Endothelial cell of umbilical vein (primary cell): ENCODE data around the gene HERPUD1. TPM values are rescaled to one million over a fixed set of nuclear protein-coding genes. Genes with fewer than 3 reads are reported as not detected.
"Not testable (repeated sequence)": the region's sequence is repeated elsewhere in the genome, so short reads cannot be mapped to it uniquely, and the experiment has no call there.

Source experiments
- BruUV-seq: library from RNA; stranded (reverse); fragments of 400-500 nt; replicated peaks from 2 replicates; lab custom pipeline; 2021; lab: Mats Ljungman, UMichigan
- CTCF ChIA-PET: fragments of 300-600, 350-600 bp; sonication (Branson Sonifier 250); formaldehyde crosslinking; loops from one replicate; lab custom pipeline; 2021; ENCODE audit warnings: antibody characterized with exemption, inconsistent platforms; lab: Charles Lee
- POLR2A ChIA-PET: fragments of 300-600, 350-600 bp; sonication (Branson Sonifier 250); formaldehyde crosslinking; loops from one replicate; lab custom pipeline; 2021; ENCODE audit warnings: antibody characterized with exemption, inconsistent platforms; lab: Charles Lee
- DNase-seq: peaks from one replicate; pipeline ENCODE4 v3.0.0-alpha.2; 2011; ENCODE audit warnings: low read depth, low spot score
- FAIRE-seq: peaks from 2 replicates; lab custom pipeline; 2011; peaks lifted over from hg19 to GRCh38; lab: Jason Lieb, UNC
- H2AFZ ChIP-seq: 2 replicates; pipeline ENCODE4 v1.6.0; 2012; ENCODE audit warnings: low read depth, low read length, control low read depth, inconsistent platforms
- H3K27ac ChIP-seq: 2 replicates; pipeline ENCODE4 v1.5.1; 2011; ENCODE audit warnings: low read depth, mild to moderate bottlenecking, control low read depth, low read length, moderate library complexity; ENCODE audit not compliant: insufficient read depth
- H3K27me3 ChIP-seq, 2 experiments: 2 replicates each; pipeline versions ENCODE4 v1.6.0 to v1.6.1; 2011; ENCODE audit warnings: low read length in 2 of 2, mixed read lengths in 1 of 2; ENCODE audit not compliant: control insufficient read depth in 2 of 2, insufficient read depth in 2 of 2
- H3K36me3 ChIP-seq, 2 experiments: 2 replicates in 1 of 2; 3 replicates in 1 of 2; pipeline ENCODE4 v1.5.1; 2011; ENCODE audit warnings: low read length in 2 of 2, mild to moderate bottlenecking in 1 of 2, moderate library complexity in 1 of 2; ENCODE audit not compliant: control insufficient read depth in 2 of 2, insufficient read depth in 2 of 2; ENCODE audit errors: extremely low read depth in 1 of 2
- H3K4me1 ChIP-seq: 3 replicates; pipeline ENCODE4 v1.5.1; 2011; ENCODE audit warnings: mild to moderate bottlenecking, low read length; ENCODE audit not compliant: control insufficient read depth, insufficient read depth; ENCODE audit errors: extremely low read depth
- H3K4me2 ChIP-seq: 2 replicates; pipeline ENCODE4 v1.6.1; 2011; ENCODE audit warnings: low read length, control low read depth, mixed read lengths; ENCODE audit not compliant: insufficient read depth
- H3K4me3 ChIP-seq, 3 experiments: fragments of 200-600 bp in 1 of 3; sonication (generic), shearing (Covaris generic) in 1 of 3; replicated peaks in 1 of 3; 2 replicates each; pipeline ENCODE4 v1.5.1; 2011 to 2016; ENCODE audit warnings: control low read depth in 3 of 3, low read length in 3 of 3, mild to moderate bottlenecking in 2 of 3, inconsistent platforms in 1 of 3, low read depth in 1 of 3, moderate library complexity in 1 of 3; ENCODE audit not compliant: insufficient read depth in 1 of 3
- H3K79me2 ChIP-seq: 2 replicates; pipeline ENCODE4 v1.6.0; 2012; ENCODE audit warnings: low read length, inconsistent platforms; ENCODE audit not compliant: control insufficient read depth, insufficient read depth
- H3K9ac ChIP-seq: replicated peaks from 2 replicates; pipeline ENCODE3; 2011; ENCODE audit warnings: low read length, control low read depth; ENCODE audit not compliant: insufficient read depth; ENCODE audit errors: extremely low read depth
- H3K9me1 ChIP-seq: replicated peaks from 3 replicates; pipeline ENCODE4 v1.6.0; 2011; ENCODE audit warnings: mild to moderate bottlenecking, low read length; ENCODE audit not compliant: control insufficient read depth, insufficient read depth; ENCODE audit errors: extremely low read depth
- H3K9me3 ChIP-seq: replicated peaks from 2 replicates; pipeline ENCODE4 v1.5.1; 2012; ENCODE audit warnings: low read length, inconsistent platforms; ENCODE audit not compliant: control insufficient read depth, insufficient read depth
- H4K20me1 ChIP-seq: replicated peaks from 2 replicates; pipeline ENCODE3; 2011; ENCODE audit warnings: mild to moderate bottlenecking, low read length; ENCODE audit not compliant: control insufficient read depth, insufficient read depth; ENCODE audit errors: extremely low read depth
- EZH2 ChIP-seq: IDR thresholded peaks from 2 replicates; pipeline ENCODE4 v1.6.1; 2012; ENCODE audit warnings: borderline replicate concordance, low read depth, mild to moderate bottlenecking, moderate library complexity, low read length, inconsistent platforms; ENCODE audit not compliant: severe bottlenecking
- FOS ChIP-seq: IDR thresholded peaks from 2 replicates; pipeline ENCODE4 v1.6.1; 2011; ENCODE audit warnings: mild to moderate bottlenecking, low read length, moderate library complexity, borderline replicate concordance; ENCODE audit not compliant: insufficient read depth
- GATA2 ChIP-seq: IDR thresholded peaks from 2 replicates; pipeline ENCODE4 v1.7.0; 2011; ENCODE audit warnings: low read depth, mild to moderate bottlenecking, moderate library complexity, mixed read lengths, low read length; ENCODE audit not compliant: insufficient read length, insufficient read depth
- JUN ChIP-seq: IDR thresholded peaks from 2 replicates; pipeline ENCODE4 v1.6.1; 2011; ENCODE audit warnings: borderline replicate concordance, low read depth; ENCODE audit not compliant: insufficient read length, insufficient read depth
- MYC ChIP-seq: IDR thresholded peaks from one replicate; pipeline ENCODE4 v1.6.1; 2011; ENCODE audit warnings: mild to moderate bottlenecking, low read depth, low read length
- POLR2A ChIP-seq: IDR thresholded peaks from 2 replicates; pipeline ENCODE4 v1.6.1; 2012; ENCODE audit warnings: low read depth, mild to moderate bottlenecking, control low read depth, low read length
- POLR2AphosphoS5 ChIP-seq: IDR thresholded peaks from 2 replicates; pipeline ENCODE4 v1.6.1; 2012; ENCODE audit warnings: low read depth, mild to moderate bottlenecking, control low read depth, low read length, moderate library complexity; ENCODE audit not compliant: insufficient read depth
- dilution Hi-C: fragments of 300-500 bp; cut with MboI; formaldehyde crosslinking; loops from one replicate; pipeline ENCODE4 v1.15.0; 2019; ENCODE audit warnings: low sequenced_read_pairs; ENCODE audit not compliant: extremely low pct_ligation_motif_present
- intact Hi-C: fragments of 100-400 bp; cut with micrococcal nuclease; formaldehyde crosslinking; loops from one replicate; pipeline ENCODE4 v1.10.0; 2022
- polyA plus RNA-seq, 4 experiments: library from polyadenylated mRNA; depleted of rRNA in 3 of 4; stranded (reverse) in 3 of 4; unstranded in 1 of 4; fragments of >200 nt; gene quantifications; 2 replicates each; pipeline versions ENCODE4 v1.2.1 to v1.2.3, GENCODE V29; 2011 to 2012; ENCODE audit warnings: missing spikeins in 1 of 4
- total RNA-seq: library from RNA; stranded (reverse); gene quantifications from 2 replicates; pipeline ENCODE4 v1.2.3, GENCODE V29; 2021
- TF ChIP-seq, protein P1 (sequence below), 2 donors: IDR thresholded peaks; 1 replicate in 1 of 2; 2 replicates in 1 of 2; pipeline ENCODE4 v1.5.1; 2011; ENCODE audit warnings: low read length in 2 of 2, mild to moderate bottlenecking in 2 of 2, moderate library complexity in 2 of 2, control low read depth in 1 of 2, inconsistent platforms in 1 of 2, low read depth in 1 of 2; ENCODE audit not compliant: insufficient read depth in 1 of 2; ENCODE audit errors: extremely low read depth in 1 of 2
- TF ChIP-seq, protein P2 (sequence below): IDR thresholded peaks from 2 replicates; pipeline ENCODE4 v1.6.1; 2011; ENCODE audit not compliant: insufficient read depth, insufficient read length

The HERPUD1 gene
- total and polyA plus RNA-seq, 2 donors (not counting 3 experiments of a cell fraction or from before 2014, with no cell fraction given): 107 to 109 TPM

DNA sequence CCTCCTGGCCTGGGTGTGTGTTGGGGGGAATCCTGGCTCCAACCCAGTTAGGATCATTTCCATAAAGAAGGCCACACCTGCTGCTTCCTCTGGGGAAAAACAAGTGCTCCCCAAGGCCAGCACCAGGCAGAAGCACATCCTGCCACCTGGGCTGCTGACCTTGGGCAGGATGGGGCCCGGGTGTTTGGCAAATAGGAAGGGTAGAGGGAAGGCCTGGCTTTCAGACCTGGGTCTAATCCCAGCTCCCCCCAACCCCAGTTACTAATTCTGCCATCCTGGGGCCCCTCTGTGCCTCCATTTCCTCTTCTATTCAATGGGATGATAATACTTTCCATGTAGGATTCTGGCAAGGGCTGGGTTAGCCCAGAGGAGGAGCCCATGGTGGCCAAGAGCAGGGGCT, 54.4 kb downstream of the HERPUD1 start:
- Histone ChIP-seq H3K4me3 (no peak overlapping the region), H3K36me3 (no peaks in the 10 kb centered on the region), H3K4me2 (no peak overlapping the region), H3K27ac (no peak overlapping the region), H3K9ac (no peak overlapping the region), H3K9me1 (no peaks in the 10 kb centered on the region), H3K27me3 (no peaks in the 10 kb centered on the region), H3K4me1 (peaks cover 17% of the 10 kb centered on the region), H3K79me2 (peaks cover 4% of the 10 kb centered on the region), H2AFZ (no peak overlapping the region), H4K20me1 (no peaks in the 10 kb centered on the region), H3K9me3 (no peaks in the 10 kb centered on the region)
- DNase-seq (no peak), FAIRE-seq (no peak)
- CTCF ChIA-PET: interaction anchor here (1.1 to 2.0 kb wide), 3 partner anchors 9 to 60 kb away, joined by 5 to 9 read pairs (median 8); no protein-coding TSS in a partner anchor
- TF ChIP-seq JUN (no peak), GATA2 (no peak), POLR2AphosphoS5 (no peak), POLR2A (no peak), MYC (no peak), FOS (no peak), EZH2 (no peak)
- TF ChIP-seq, protein P1, sequence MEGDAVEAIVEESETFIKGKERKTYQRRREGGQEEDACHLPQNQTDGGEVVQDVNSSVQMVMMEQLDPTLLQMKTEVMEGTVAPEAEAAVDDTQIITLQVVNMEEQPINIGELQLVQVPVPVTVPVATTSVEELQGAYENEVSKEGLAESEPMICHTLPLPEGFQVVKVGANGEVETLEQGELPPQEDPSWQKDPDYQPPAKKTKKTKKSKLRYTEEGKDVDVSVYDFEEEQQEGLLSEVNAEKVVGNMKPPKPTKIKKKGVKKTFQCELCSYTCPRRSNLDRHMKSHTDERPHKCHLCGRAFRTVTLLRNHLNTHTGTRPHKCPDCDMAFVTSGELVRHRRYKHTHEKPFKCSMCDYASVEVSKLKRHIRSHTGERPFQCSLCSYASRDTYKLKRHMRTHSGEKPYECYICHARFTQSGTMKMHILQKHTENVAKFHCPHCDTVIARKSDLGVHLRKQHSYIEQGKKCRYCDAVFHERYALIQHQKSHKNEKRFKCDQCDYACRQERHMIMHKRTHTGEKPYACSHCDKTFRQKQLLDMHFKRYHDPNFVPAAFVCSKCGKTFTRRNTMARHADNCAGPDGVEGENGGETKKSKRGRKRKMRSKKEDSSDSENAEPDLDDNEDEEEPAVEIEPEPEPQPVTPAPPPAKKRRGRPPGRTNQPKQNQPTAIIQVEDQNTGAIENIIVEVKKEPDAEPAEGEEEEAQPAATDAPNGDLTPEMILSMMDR (IDR thresholded peaks at IDR 0.05; ENCODE audit: extremely low read depth in 1 of 2, insufficient read depth in 1 of 2, low read depth in 1 of 2, low read length in 2 of 2): no peak
- TF ChIP-seq, protein P2, sequence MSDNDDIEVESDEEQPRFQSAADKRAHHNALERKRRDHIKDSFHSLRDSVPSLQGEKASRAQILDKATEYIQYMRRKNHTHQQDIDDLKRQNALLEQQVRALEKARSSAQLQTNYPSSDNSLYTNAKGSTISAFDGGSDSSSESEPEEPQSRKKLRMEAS: no peak
- POLR2A ChIA-PET: no interaction called here
- intact Hi-C loops: no loop called here
- no TSS peak for BruUV-seq
- dilution Hi-C loops: no loop called here

DNA sequence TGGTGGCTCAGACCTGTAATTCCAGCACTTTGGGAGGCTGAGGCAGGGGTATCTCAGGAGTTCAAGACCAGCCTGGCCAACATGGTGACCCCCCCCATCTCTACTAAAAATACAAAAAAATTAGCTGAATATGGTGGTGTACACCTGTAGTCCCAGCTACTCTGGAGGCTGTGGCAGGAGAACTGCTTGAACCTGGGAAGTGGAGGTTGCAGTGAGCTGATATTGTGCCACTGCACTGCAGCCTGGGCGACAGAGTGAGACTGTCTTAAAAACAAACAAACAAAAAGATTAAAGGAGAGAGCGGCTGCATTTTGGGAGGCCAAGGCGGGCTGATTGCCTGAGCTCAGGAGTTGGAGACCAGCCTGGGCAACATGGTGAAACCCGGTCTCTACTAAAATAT, 55.0 kb downstream of the HERPUD1 start:
- dilution Hi-C loops, DNase-seq, POLR2A ChIA-PET, H4K20me1 ChIP-seq, H3K27ac ChIP-seq, H3K4me3 ChIP-seq, H3K9ac ChIP-seq, H3K36me3 ChIP-seq, H3K4me2 ChIP-seq, H2AFZ ChIP-seq, intact Hi-C loops, H3K9me1 ChIP-seq, BruUV-seq, H3K27me3 ChIP-seq, H3K79me2 ChIP-seq, H3K9me3 ChIP-seq: not testable (repeated sequence)
- H3K4me1 ChIP-seq: peaks cover 17% of the 10 kb centered on the region
- CTCF ChIA-PET: interaction anchor here (2.0 to 3.2 kb wide), 3 partner anchors 22 to 59 kb away, joined by 9 to 27 read pairs (median 24); no protein-coding TSS in a partner anchor
- peak; percentile 100 for FAIRE-seq
